NCI-H2107 (cell line): Measurements from ENCODE around the gene PRSS38.

Experiments used
- DNase-seq: peaks from one replicate; lab custom pipeline; 2025; lab: John Stamatoyannopoulos, UW

The PRSS38 gene

DNA sequence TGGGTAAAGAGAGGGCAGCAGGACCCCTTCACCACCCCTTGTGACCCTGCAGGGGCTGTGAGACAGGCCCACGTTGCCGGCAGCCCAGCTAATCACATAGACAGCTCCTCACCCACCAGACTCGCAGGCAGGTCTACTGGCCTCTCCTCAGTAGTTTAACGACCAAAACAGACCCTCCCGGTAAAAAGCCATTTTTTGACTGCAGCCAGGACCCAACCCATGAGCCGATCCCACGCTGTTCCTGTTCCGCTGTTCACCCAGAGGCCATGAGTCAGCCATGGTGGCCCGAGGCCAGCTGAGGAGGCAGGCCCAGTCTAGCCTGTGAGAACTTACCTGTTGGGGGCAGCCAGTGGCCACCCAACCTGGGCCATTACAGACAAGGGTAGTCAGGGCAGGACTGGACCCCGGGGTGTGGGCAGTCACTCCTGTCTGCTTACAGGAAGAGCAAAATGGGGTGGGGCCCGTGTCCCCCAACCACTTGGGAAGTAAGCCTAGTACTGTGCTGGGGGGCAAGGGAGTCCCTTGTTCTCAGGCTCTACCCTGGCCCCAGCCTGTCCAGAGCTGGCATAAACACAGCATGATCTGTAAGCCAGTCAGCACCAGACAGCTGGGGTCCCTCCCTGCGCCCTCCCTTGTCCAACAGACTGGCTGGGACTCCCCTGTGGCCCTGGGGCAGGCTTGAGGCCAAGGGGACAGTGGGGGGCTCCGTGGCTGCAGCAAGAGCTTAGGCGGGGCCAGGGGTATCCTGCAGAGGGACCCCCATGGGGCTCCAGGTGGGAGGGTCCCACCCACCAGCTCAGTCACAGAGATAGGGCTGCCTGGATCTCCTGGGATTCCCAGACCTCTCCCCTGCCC is 70.4 kb downstream of the PRSS38 start:
- DNase-seq: no peak

- DNase-seq: no peak
Observed at GRCh38 chr1:227886503-227886961, 71.1 kb downstream of the PRSS38 start.

DNA sequence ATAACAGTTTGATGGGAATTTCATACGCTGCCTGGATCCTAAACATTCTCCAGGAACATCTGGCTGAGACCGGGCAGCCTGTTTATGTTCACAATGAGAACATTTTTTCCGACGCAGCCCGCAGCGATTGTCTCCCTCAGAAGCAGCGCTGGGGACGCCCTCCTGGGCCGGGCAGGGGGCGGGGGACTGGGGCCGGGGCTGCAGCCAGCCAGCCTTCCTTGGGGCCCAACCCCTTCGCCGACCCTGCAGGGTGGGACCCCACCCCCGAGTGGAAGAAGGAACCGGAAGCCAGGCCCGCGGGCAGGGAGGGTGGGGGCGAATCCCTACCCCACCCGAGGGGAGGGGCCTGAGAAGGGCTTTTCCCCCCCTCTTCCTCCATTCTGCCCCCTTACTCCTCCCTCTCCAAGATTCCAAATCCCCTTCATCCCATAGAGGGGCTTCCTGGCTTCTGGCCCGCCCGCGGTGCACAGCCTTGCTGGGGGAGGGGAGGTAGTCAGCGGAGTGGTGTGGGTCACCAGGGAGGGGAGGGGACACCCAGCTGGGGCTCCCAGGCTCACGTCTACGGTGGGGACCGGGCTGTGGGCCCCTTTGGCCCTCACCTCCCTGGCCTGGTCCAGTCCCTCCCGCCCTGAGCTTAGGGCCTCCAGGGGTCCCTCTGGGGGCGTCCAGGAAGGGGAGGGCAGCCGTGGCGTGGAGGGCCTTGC is 71.7 kb downstream of the PRSS38 start:
- no peak for DNase-seq

GRCh38 chr1:227887697-227888403 is 72.4 kb downstream of the PRSS38 start:
- no peak for DNase-seq

DNA sequence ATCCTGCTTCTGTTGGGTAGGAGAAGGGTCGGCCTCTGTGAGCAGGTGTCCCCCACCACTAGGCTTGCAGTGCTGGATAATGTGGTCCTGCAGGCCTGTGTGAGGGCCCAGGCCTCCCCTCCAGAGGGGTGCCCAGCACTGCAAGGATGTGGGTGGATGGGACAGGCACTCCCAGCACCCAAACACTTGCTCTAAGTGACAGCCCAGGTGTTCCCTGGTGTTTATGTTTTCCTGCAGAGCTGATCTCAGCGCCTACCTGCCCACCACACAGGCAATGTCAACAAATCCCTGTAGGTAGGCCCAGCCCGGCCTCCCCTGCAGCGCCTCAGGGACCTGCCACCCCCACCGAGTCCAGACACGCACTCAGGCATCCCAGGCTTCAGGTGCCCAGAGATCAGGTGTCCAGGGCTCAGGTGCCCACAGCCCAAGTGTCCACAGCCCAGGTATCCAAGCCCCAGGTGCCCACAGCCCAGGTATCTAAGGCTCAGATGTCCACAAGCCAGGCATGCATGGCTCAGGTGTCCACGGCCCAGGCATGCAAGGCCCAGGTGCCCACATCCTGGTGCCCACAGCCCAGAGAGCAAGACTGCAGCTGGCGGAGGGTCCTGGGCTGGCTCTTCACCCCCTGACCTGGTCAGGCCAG is 73.0 kb downstream of the PRSS38 start:
- no peak for DNase-seq

- DNase-seq: no peak
Observed at GRCh38 chr1:227889047-227889862, 73.8 kb downstream of the PRSS38 start.

DNA sequence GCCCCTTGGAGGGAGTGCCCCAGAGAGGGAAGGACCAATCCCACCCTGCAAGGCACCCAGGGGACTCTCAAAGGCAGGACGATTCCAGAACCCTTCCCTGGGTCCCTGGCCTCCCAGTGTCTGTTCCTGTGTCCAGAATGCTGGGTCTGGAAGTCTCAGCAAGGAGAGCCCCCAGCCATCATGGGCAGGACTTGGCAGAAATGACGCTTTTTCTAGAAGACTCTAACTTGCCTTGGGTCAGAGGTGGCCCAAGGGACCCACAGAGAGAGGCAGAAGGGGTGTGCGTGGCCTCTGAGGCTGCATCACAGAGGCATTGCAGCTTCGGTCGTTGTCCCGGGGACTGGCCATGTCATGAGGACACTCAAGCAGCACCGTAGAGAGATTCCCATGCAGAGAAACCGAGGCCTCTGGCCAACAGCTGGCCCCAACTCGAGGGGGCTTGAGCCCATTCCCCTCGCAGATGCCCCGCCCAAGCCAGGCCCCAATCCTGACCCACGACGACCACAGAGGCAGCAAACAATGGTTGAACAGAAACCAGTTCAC is 74.5 kb downstream of the PRSS38 start:
- no peak for DNase-seq

GRCh38 chr1:227890451-227891222 is 75.2 kb downstream of the PRSS38 start:
- DNase-seq: no peak

GRCh38 chr1:227891223-227891954 is 75.9 kb downstream of the PRSS38 start:
- no peak for DNase-seq

DNA sequence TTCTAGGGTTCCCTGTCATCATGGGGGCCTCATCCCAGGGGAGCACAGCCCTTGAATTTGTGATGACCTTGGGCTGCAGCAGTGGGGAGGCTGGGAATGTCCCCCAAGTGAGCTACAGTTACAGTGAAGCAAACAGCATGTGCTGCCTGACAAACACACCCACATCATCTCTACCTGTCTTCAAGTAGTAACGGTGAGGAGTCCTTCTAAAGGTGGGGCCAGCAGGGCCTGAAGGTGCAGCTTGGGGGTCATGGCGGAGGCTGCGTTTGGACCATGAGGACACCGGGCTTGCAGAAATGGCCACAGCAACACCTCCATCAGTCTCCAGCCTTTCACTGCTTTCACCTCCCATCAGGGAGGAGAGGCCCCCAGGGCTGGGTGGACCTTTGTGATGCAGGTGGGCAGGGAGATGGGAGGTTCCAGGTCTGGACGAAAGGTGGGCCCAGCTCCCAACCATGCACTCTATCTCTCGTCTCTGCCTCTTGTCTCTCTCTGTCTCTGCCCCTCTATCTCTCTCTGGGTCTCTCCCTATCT is 76.5 kb downstream of the PRSS38 start:
- no peak for DNase-seq

GRCh38 chr1:227892489-227893299 is 77.2 kb downstream of the PRSS38 start:
- no peak for DNase-seq

GRCh38 chr1:227893300-227893948 is 77.9 kb downstream of the PRSS38 start:
- no peak for DNase-seq

DNA sequence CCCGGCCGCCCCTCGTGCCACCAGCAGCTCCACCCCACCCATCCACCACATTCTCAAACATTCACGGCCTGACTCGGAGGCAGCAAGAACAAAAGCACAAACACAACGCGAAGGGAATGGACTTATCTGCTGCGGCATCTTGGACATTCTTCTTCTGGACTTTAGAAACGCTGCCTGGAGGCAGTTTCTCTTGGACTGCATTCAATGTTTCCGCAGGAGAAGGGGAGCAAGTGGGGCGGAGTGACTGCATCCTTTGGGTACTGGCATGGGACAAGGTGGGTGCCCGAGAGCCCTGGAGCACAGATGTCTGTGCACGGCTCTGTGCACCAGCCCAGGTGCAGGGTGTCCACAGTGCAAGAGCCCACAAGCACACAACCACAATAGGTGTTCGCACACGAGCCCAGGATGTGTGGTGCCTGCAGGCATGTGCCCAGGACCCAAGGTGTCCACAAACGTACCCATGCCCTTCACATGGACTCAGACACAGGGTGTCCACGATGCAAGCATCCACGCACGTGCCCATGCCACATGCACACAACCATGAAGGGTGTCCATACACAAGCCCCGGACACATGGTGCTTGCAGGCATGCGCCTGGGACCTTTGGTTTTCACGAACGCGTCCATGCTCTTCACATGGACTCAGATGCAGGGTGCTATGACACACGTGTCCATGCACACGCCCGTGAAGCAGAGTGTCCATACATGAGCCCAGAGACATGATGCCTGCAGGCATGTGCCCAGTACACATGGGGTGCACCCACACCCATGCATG is 78.7 kb downstream of the PRSS38 start:
- no peak for DNase-seq

- DNase-seq: no peak
Observed at GRCh38 chr1:227894831-227895451, 79.5 kb downstream of the PRSS38 start.
